Astrocyte of the spinal cord (primary cell): ENCODE results near the gene ABCF2.

ENCODE experiments used
- DNase-seq: peaks from one replicate; pipeline ENCODE4 v3.0.0; 2011; ENCODE audit warnings: low read depth, low spot score
- H3K4me3 ChIP-seq: 2 replicates; pipeline ENCODE4 v1.5.1; 2011; ENCODE audit warnings: low read depth, mild to moderate bottlenecking, low read length, moderate library complexity
- in situ Hi-C: cut with HindIII; loops from 2 replicates; pipeline ENCODE4 v1.10.0; 2017; ENCODE audit warnings: low sequenced_read_pairs
- TF ChIP-seq, protein P1 (sequence below): IDR thresholded peaks from 2 replicates; pipeline ENCODE4 v1.5.1; 2012; ENCODE audit warnings: low read depth, mild to moderate bottlenecking, low read length, inconsistent platforms

The ABCF2 gene

DNA sequence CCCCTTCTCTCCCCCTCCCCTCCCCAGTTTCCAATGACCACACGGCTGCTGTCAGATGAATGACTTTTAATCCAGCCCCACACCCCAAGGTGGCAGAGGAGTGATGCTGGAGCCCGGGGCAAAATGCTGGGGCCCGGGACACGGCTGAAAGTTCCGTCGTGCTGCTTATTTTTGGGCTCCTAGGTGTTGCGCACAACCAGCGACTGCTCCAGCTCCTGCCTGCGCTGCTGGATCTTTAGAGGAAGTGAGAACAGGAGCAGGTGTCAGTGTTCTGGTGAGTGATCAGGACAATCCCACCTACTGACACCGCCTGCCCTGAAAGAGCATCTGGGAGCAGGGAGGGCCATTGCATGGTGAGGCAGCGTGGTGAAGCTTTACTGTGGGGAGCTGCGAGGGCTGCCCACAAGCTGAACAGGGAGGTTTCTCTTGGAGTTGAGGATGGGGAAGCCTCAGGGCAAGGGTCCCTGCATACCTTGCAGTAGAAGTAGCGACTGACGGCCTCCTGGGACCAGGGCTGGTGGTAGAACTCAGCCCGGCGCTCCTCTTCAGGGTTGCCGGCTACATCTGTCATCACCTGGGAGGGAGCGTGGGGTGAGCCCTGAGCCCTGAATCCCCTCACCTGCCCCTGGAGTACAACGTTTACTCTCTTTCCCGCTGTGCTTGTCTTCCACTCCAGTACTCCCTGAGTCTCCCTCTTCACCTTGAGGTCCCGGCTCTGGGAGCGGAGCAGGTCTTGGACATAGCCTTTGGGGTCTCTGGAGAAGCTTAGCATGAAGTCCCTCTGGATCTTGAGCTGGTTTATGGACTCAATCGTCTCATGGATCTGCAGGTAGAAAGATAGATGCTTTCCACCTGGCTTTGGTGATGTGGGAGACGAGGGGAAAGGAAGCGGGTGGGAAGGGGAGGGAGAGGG is 12.2 kb upstream of the ABCF2 start:
- in situ Hi-C loops = no loop called here
- H3K4me3 ChIP-seq = no peak overlapping the region
- TF ChIP-seq, protein P1, sequence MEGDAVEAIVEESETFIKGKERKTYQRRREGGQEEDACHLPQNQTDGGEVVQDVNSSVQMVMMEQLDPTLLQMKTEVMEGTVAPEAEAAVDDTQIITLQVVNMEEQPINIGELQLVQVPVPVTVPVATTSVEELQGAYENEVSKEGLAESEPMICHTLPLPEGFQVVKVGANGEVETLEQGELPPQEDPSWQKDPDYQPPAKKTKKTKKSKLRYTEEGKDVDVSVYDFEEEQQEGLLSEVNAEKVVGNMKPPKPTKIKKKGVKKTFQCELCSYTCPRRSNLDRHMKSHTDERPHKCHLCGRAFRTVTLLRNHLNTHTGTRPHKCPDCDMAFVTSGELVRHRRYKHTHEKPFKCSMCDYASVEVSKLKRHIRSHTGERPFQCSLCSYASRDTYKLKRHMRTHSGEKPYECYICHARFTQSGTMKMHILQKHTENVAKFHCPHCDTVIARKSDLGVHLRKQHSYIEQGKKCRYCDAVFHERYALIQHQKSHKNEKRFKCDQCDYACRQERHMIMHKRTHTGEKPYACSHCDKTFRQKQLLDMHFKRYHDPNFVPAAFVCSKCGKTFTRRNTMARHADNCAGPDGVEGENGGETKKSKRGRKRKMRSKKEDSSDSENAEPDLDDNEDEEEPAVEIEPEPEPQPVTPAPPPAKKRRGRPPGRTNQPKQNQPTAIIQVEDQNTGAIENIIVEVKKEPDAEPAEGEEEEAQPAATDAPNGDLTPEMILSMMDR = no peak
- DNase-seq = no peak

DNA sequence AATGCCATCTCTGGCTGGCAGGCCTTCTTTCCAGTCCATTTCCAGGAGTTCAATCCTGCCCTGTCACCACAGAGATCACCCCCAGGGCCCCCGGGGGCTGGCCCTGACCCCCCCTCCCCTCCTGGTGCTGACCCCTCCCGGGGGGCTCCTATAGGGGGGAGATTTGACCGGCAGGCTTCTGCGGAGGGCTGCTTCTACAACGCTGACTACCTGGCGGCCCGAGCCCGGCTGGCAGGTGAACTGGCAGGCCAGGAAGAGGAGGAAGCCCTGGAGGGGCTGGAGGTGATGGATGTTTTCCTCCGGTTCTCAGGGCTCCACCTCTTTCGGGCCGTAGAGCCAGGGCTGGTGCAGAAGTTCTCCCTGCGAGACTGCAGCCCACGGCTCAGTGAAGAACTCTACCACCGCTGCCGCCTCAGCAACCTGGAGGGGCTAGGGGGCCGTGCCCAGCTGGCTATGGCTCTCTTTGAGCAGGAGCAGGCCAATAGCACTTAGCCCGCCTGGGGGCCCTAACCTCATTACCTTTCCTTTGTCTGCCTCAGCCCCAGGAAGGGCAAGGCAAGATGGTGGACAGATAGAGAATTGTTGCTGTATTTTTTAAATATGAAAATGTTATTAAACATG is 11.3 kb upstream of the ABCF2 start:
- no peak overlapping the region for H3K4me3 ChIP-seq
- in situ Hi-C loops = no loop called here
- TF ChIP-seq, protein P1 = no peak
- DNase-seq = no peak

DNA sequence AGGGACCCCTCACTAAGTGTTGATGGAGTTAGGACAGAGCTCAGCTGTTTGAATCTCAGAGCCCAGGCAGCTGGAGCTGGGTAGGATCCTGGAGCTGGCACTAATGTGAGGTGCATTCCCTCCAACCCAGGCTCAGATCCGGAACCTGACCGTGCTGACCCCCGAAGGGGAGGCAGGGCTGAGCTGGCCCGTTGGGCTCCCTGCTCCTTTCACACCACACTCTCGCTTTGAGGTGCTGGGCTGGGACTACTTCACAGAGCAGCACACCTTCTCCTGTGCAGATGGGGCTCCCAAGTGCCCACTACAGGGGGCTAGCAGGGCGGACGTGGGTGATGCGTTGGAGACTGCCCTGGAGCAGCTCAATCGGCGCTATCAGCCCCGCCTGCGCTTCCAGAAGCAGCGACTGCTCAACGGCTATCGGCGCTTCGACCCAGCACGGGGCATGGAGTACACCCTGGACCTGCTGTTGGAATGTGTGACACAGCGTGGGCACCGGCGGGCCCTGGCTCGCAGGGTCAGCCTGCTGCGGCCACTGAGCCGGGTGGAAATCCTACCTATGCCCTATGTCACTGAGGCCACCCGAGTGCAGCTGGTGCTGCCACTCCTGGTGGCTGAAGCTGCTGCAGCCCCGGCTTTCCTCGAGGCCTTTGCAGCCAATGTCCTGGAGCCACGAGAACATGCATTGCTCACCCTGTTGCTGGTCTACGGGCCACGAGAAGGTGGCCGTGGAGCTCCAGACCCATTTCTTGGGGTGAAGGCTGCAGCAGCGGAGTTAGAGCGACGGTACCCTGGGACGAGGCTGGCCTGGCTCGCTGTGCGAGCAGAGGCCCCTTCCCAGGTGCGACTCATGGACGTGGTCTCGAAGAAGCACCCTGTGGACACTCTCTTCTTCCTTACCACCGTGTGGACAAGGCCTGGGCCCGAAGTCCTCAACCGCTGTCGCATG is 10.5 kb upstream of the ABCF2 start:
- in situ Hi-C loops = no loop called here
- no peak overlapping the region for H3K4me3 ChIP-seq
- TF ChIP-seq, protein P1 = no peak
- DNase-seq = no peak

DNA sequence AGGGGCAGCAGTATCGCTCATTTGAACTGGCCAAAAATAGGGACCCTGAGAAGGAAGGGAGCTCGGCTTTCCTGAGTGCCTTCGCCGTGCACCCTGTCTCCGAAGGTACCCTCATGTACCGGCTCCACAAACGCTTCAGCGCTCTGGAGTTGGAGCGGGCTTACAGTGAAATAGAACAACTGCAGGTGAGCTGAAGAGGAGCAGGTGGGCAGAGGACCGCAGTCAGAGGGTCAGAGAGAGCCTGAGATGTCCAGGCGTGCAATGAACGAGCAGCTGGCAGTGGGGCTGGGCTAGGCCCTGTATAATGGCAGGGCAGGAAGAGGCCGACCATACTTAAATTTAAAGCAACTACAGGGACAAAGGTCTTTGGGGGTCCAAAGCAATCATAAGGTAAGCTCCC is 9.4 kb upstream of the ABCF2 start:
- in situ Hi-C loops = no loop called here
- TF ChIP-seq, protein P1 = no peak
- DNase-seq = no peak
- H3K4me3 ChIP-seq = no peak overlapping the region

DNA sequence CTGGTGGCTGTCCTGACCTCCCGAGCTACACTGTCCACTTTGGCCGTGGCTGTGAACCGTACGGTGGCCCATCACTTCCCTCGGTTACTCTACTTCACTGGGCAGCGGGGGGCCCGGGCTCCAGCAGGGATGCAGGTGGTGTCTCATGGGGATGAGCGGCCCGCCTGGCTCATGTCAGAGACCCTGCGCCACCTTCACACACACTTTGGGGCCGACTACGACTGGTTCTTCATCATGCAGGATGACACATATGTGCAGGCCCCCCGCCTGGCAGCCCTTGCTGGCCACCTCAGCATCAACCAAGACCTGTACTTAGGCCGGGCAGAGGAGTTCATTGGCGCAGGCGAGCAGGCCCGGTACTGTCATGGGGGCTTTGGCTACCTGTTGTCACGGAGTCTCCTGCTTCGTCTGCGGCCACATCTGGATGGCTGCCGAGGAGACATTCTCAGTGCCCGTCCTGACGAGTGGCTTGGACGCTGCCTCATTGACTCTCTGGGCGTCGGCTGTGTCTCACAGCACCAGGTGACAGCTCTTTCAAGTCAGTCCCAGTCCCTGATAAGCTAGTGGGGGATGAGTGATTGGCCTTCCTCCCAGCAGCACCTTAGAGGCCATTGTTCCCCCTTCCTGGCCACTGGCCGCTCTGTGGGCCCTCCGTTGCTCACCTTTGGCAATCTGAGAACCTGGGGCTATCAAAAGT is 8.2 kb upstream of the ABCF2 start:
- TF ChIP-seq, protein P1 = no peak
- in situ Hi-C loops = no loop called here
- H3K4me3 ChIP-seq = no peak overlapping the region
- no peak for DNase-seq

DNA sequence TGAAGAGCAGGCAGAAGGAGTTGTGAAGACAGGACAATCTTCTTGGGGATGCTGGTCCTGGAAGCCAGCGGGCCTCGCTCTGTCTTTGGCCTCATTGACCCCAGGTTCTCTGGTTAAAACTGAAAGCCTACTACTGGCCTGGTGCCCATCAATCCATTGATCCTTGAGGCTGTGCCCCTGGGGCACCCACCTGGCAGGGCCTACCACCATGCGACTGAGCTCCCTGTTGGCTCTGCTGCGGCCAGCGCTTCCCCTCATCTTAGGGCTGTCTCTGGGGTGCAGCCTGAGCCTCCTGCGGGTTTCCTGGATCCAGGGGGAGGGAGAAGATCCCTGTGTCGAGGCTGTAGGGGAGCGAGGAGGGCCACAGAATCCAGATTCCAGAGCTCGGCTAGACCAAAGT is 6.8 kb upstream of the ABCF2 start:
- TF ChIP-seq, protein P1 = no peak
- in situ Hi-C loops = no loop called here

More for the DNA sequence above, 6.8 kb upstream of the ABCF2 start:
- DNase-seq = no peak
- H3K4me3 ChIP-seq = peak overlapping the region; percentile 89
